Measurements from ENCODE around the gene CAND1.

DNA sequence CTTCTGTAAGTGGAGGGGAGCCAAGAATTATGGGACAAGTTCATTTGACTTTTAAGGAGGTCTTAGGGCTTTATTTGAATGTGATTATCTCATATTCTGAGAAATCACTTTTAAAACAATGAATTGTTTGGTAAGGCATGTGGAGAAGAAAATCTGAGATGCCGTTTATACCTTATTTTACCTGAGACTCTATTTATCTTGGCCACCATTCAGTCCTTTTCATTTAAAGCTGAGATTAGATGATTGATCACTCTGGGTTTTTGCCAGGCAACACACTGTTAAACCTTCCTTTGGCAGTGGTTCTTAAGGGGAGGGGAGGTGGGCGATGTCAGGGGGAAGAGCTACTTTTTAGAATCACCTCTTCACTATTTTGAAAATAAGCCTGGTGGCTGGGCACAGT is 11.4 kb downstream of the CAND1 start:
- TF ChIP-seq, protein P1, sequence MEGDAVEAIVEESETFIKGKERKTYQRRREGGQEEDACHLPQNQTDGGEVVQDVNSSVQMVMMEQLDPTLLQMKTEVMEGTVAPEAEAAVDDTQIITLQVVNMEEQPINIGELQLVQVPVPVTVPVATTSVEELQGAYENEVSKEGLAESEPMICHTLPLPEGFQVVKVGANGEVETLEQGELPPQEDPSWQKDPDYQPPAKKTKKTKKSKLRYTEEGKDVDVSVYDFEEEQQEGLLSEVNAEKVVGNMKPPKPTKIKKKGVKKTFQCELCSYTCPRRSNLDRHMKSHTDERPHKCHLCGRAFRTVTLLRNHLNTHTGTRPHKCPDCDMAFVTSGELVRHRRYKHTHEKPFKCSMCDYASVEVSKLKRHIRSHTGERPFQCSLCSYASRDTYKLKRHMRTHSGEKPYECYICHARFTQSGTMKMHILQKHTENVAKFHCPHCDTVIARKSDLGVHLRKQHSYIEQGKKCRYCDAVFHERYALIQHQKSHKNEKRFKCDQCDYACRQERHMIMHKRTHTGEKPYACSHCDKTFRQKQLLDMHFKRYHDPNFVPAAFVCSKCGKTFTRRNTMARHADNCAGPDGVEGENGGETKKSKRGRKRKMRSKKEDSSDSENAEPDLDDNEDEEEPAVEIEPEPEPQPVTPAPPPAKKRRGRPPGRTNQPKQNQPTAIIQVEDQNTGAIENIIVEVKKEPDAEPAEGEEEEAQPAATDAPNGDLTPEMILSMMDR (IDR thresholded peaks at IDR 0.05): no peak
- TF ChIP-seq EZH2 (IDR thresholded peaks at IDR 0.05): no peak
